Activated B cell treated with CpG ODN at 0.5 μM for 24 hours (primary cell): ENCODE data around the gene KIAA0232. TPM values are rescaled to one million over a fixed set of nuclear protein-coding genes. Genes with fewer than 3 reads are reported as not detected.

Experiments
- ATAC-seq: fragments of 200-7000 bp; cut with Tn5 transposase; one replicate; pipeline ENCODE4 v1.10.0; 2021; ENCODE audit warnings: low read depth, mild to moderate bottlenecking, moderate library complexity
- CTCF ChIA-PET: fragments of 350-600 bp; sonication (Branson Sonifier 250); formaldehyde crosslinking; loops from one replicate; lab custom pipeline; 2021; ENCODE audit warnings: antibody characterized with exemption; lab: Charles Lee
- POLR2A ChIA-PET: fragments of 350-600 bp; sonication (Branson Sonifier 250); formaldehyde crosslinking; loops from one replicate; lab custom pipeline; 2021; ENCODE audit warnings: antibody characterized with exemption; lab: Charles Lee
- DNase-seq: peaks from one replicate; pipeline ENCODE4 v3.0.0; 2022
- H3K27ac Mint-ChIP-seq: one replicate; pipeline ENCODE4 v1.8.0; 2020; ENCODE audit warnings: mixed read lengths
- H3K27me3 Mint-ChIP-seq: one replicate; pipeline ENCODE4 v1.8.0; 2021; ENCODE audit warnings: mixed read lengths
- H3K36me3 Mint-ChIP-seq: one replicate; pipeline ENCODE4 v1.8.0; 2021; ENCODE audit warnings: low read depth, mixed read lengths
- H3K4me1 Mint-ChIP-seq: one replicate; pipeline ENCODE4 v1.8.0; 2021; ENCODE audit warnings: mixed read lengths
- H3K4me3 Mint-ChIP-seq: one replicate; pipeline ENCODE4 v1.8.0; 2020; ENCODE audit warnings: mild to moderate bottlenecking, mixed read lengths
- H3K9me3 Mint-ChIP-seq: one replicate; pipeline ENCODE4 v1.8.0; 2020; ENCODE audit warnings: mixed read lengths
- intact Hi-C: fragments of 100-400 bp; cut with micrococcal nuclease; formaldehyde crosslinking; loops from one replicate; pipeline ENCODE4 v1.15.1; 2024
- total RNA-seq: library from RNA; stranded (reverse); gene quantifications from 2 replicates; pipeline ENCODE4 v1.2.3, GENCODE V29; 2022
- TF ChIP-seq, protein P1 (sequence below): fragments of 200-600 bp; IDR thresholded peaks from one replicate; pipeline ENCODE4 v1.8.0; 2022; ENCODE audit warnings: antibody characterized with exemption, mild to moderate bottlenecking

The KIAA0232 gene
- total RNA-seq, 1 donor from 2014 or later = 15.5 TPM

DNA sequence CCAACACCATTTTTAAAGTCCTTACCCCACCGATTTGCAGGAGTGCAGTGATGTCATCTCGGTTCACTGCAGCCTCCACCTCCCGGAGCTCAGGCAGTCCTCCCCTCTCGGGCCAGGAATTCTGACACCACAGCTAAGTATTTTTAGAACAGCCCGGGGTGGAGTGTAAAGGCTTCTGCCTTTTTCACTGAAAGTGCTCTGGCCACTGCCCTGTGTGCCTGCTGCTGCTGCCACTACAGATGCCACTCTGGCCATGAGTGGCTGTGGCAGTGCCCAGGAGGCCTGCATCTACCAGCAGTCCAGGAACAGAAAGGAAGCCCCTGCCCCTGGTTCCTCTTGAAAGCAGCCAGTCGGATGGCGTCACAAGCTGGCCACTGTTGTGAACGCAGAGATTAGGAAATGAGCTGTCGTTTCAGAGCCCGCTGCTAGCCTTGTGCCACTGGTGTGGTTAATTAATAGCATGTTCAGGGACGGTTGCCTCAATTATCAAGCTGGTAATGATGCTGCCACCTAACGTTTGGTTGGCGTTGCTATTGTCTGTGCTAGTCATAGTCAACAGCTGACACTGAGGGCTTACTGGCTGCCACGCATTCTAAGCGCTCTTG lies 103.5 kb downstream of the KIAA0232 start:
- Mint-ChIP-seq H3K4me3 (no peak overlapping the region), H3K4me1 (peaks cover 11% of the 10 kb centered on the region), H3K27ac (no peak overlapping the region), H3K36me3 (peaks cover 24% of the 10 kb centered on the region), H3K27me3 (no peaks in the 10 kb centered on the region), H3K9me3 (peaks cover 6% of the 10 kb centered on the region)
- intact Hi-C loops = loop anchor here (5.0 kb wide), 1 partner anchor 186 kb away; no protein-coding TSS in a partner anchor
- POLR2A ChIA-PET = interaction anchor here (1.0 kb wide), 1 partner anchor 23 kb away, joined by 3 read pairs; no protein-coding TSS in a partner anchor
- CTCF ChIA-PET = interaction anchor here (0.8 to 3.0 kb wide), 3 partner anchors 12 to 167 kb away, joined by 3 to 17 read pairs (median 7); no protein-coding TSS in a partner anchor
- ATAC-seq = peak; percentile 49
- TF ChIP-seq, protein P1, sequence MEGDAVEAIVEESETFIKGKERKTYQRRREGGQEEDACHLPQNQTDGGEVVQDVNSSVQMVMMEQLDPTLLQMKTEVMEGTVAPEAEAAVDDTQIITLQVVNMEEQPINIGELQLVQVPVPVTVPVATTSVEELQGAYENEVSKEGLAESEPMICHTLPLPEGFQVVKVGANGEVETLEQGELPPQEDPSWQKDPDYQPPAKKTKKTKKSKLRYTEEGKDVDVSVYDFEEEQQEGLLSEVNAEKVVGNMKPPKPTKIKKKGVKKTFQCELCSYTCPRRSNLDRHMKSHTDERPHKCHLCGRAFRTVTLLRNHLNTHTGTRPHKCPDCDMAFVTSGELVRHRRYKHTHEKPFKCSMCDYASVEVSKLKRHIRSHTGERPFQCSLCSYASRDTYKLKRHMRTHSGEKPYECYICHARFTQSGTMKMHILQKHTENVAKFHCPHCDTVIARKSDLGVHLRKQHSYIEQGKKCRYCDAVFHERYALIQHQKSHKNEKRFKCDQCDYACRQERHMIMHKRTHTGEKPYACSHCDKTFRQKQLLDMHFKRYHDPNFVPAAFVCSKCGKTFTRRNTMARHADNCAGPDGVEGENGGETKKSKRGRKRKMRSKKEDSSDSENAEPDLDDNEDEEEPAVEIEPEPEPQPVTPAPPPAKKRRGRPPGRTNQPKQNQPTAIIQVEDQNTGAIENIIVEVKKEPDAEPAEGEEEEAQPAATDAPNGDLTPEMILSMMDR = no peak
- no peak for DNase-seq

DNA sequence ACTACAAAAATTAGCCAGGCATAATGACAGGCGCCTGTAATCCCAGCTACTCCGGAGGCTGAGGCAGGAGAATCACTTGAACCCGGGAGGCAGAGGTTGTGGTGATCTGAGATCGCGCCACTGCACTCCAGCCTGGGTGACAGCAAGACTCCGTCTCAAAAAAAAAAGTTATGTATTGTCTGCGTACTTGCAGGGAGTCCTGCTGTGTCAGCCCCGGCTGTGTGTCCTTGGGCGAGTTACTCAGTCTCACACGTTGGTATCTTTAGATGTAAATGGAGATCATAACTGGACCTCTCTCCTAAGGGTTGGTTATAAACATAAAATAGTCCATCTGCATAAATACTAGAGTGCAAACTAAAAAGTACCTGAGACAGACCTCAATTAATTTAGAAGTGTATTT lies 104.4 kb downstream of the KIAA0232 start:
- Mint-ChIP-seq H3K4me1 (peaks cover 13% of the 10 kb centered on the region), H3K36me3 (peaks cover 16% of the 10 kb centered on the region), H3K9me3 (peaks cover 6% of the 10 kb centered on the region), H3K27me3 (no peaks in the 10 kb centered on the region), H3K4me3 (no peak overlapping the region), H3K27ac (no peak overlapping the region)
- DNase-seq = no peak
- intact Hi-C loops = loop anchor here (5.0 kb wide), 1 partner anchor 185 kb away; no protein-coding TSS in a partner anchor
- no peak for ATAC-seq
- CTCF ChIA-PET = interaction anchor here (0.8 to 3.0 kb wide), 3 partner anchors 13 to 168 kb away, joined by 3 to 17 read pairs (median 7); no protein-coding TSS in a partner anchor
- POLR2A ChIA-PET = interaction anchor here (1.0 kb wide), 1 partner anchor 22 kb away, joined by 3 read pairs; no protein-coding TSS in a partner anchor
- TF ChIP-seq, protein P1 = no peak

- CTCF ChIA-PET = interaction anchor here (1.9 to 3.0 kb wide), 2 partner anchors 14 to 167 kb away, joined by 7 to 17 read pairs; no protein-coding TSS in a partner anchor
- Mint-ChIP-seq H3K27me3 (no peaks in the 10 kb centered on the region), H3K4me1 (peaks cover 17% of the 10 kb centered on the region), H3K27ac (no peak overlapping the region), H3K36me3 (peaks cover 7% of the 10 kb centered on the region), H3K4me3 (no peak overlapping the region), H3K9me3 (peaks cover 6% of the 10 kb centered on the region)
- ATAC-seq (no peak), DNase-seq (no peak)
- TF ChIP-seq, protein P1 = no peak
- POLR2A ChIA-PET = no interaction called here
- intact Hi-C loops = loop anchor here (5.0 kb wide), 1 partner anchor 185 kb away; no protein-coding TSS in a partner anchor
Observed at GRCh38 chr4:6887591-6888371, 105.3 kb downstream of the KIAA0232 start.

- CTCF ChIA-PET = no interaction called here
- TF ChIP-seq, protein P1 = no peak
- intact Hi-C loops = loop anchor here (5.0 kb wide), 1 partner anchor 184 kb away; no protein-coding TSS in a partner anchor
- no peaks in the 10 kb centered on the region for H3K36me3 Mint-ChIP-seq
- H3K27me3 Mint-ChIP-seq = no peaks in the 10 kb centered on the region
- H3K4me3 Mint-ChIP-seq = no peak overlapping the region
- H3K27ac Mint-ChIP-seq = no peak overlapping the region
- POLR2A ChIA-PET = no interaction called here
- DNase-seq (no peak), ATAC-seq (no peak)
- H3K4me1 Mint-ChIP-seq = peaks cover 17% of the 10 kb centered on the region
- H3K9me3 Mint-ChIP-seq = peaks cover 6% of the 10 kb centered on the region
Observed at GRCh38 chr4:6888506-6889071, 106.1 kb downstream of the KIAA0232 start.
